OCI-LY7 (cell line): ENCODE data around the gene CREB5. TPM values are rescaled to one million over a fixed set of nuclear protein-coding genes. Genes with fewer than 3 reads are reported as not detected.

ENCODE experiments used
- BruUV-seq: library from RNA; stranded (reverse); fragments of 400-500 nt; replicated peaks from 2 replicates; lab custom pipeline; 2021; lab: Mats Ljungman, UMichigan
- CTCF ChIA-PET: fragments of 300-600 bp; sonication (Branson Sonifier 250); formaldehyde crosslinking; loops from one replicate; lab custom pipeline; 2022; ENCODE audit warnings: antibody characterized with exemption; ENCODE audit not compliant: unreplicated experiment; lab: Charles Lee
- POLR2A ChIA-PET: fragments of 300-600 bp; sonication (Branson Sonifier 250); formaldehyde crosslinking; loops from one replicate; lab custom pipeline; 2022; ENCODE audit warnings: antibody characterized with exemption; lab: Charles Lee
- DNase-seq: peaks from one replicate; pipeline ENCODE4 v3.0.0-alpha.2; 2015; ENCODE audit warnings: low spot score
- H2AFZ ChIP-seq: fragments of 200-600 bp; sonication (generic), shearing (Covaris generic); 2 replicates; pipeline ENCODE4 v1.6.1; 2014; ENCODE audit warnings: mild to moderate bottlenecking, antibody characterized with exemption, low read length, moderate library complexity
- H3K27ac ChIP-seq: fragments of 200-600 bp; sonication (generic); 2 replicates; pipeline ENCODE4 v1.5.1; 2014; ENCODE audit warnings: mixed run types, low read depth, mild to moderate bottlenecking, moderate library complexity, low read length, inconsistent platforms; ENCODE audit not compliant: poor library complexity, severe bottlenecking
- H3K36me3 ChIP-seq: fragments of 200-600 bp; sonication (generic); 2 replicates; pipeline ENCODE4 v1.6.1; 2014; ENCODE audit warnings: mild to moderate bottlenecking, antibody characterized with exemption, low read length, moderate library complexity, mixed read lengths; ENCODE audit not compliant: insufficient read depth
- H3K4me1 ChIP-seq: fragments of 200-600 bp; sonication (generic); 2 replicates; pipeline ENCODE4 v1.5.1; 2014; ENCODE audit warnings: mild to moderate bottlenecking, low read length; ENCODE audit not compliant: insufficient read depth, poor library complexity, severe bottlenecking
- H3K4me2 ChIP-seq: fragments of 200-600 bp; sonication (generic); 2 replicates; pipeline ENCODE4 v1.6.1; 2014; ENCODE audit warnings: mild to moderate bottlenecking, low read length
- H3K4me3 ChIP-seq: fragments of 200-600 bp; sonication (generic); 2 replicates; pipeline ENCODE4 v1.5.1; 2014; ENCODE audit warnings: mild to moderate bottlenecking, low read depth, low read length; ENCODE audit not compliant: poor library complexity, severe bottlenecking
- H3K79me2 ChIP-seq: fragments of 200-600 bp; sonication (generic); 2 replicates; pipeline ENCODE4 v1.6.1; 2016; ENCODE audit warnings: low read depth, mild to moderate bottlenecking, low read length, moderate library complexity, mixed read lengths; ENCODE audit not compliant: insufficient read depth
- H3K9me2 ChIP-seq: fragments of 200-600 bp; sonication (generic); 2 replicates; pipeline ENCODE4 v1.6.1; 2016; ENCODE audit warnings: mild to moderate bottlenecking, low read length, mixed read lengths; ENCODE audit not compliant: insufficient read depth
- H3K9me3 ChIP-seq: fragments of 200-600 bp; sonication (generic); 2 replicates; pipeline ENCODE4 v1.6.1; 2014; ENCODE audit warnings: mild to moderate bottlenecking, mixed run types, low read length, mixed read lengths
- H4K20me1 ChIP-seq: fragments of 200-600 bp; sonication (generic); 2 replicates; pipeline ENCODE4 v1.6.1; 2014; ENCODE audit warnings: mild to moderate bottlenecking, antibody characterized with exemption, low read length, moderate library complexity, mixed read lengths; ENCODE audit not compliant: insufficient read depth
- CTCF ChIP-seq: fragments of 200-600 bp; sonication (generic); conservative IDR thresholded peaks from 2 replicates; pipeline ENCODE4 v1.5.1; 2014; ENCODE audit warnings: mild to moderate bottlenecking, antibody characterized with exemption, low read length, moderate library complexity, mixed read lengths
- EZH2phosphoT487 ChIP-seq: fragments of 200-600 bp; sonication (generic); IDR thresholded peaks from 2 replicates; pipeline ENCODE4 v1.6.1; 2018; ENCODE audit warnings: low read depth, borderline replicate concordance, mild to moderate bottlenecking, mixed run types, antibody characterized with exemption, low read length, moderate library complexity, mixed read lengths
- intact Hi-C: fragments of 100-400 bp; cut with micrococcal nuclease; formaldehyde crosslinking; loops from one replicate; pipeline ENCODE4 v1.10.0; 2022; ENCODE audit not compliant: unreplicated experiment
- total RNA-seq, 2 experiments: library from RNA; depleted of rRNA in 1 of 2; stranded (reverse); fragments of >200 nt in 1 of 2; shearing (Covaris generic) in 1 of 2; gene quantifications; 2 replicates each; pipeline ENCODE4 v1.2.3, GENCODE V29; 2014 to 2022

The CREB5 gene
- total RNA-seq, 2 experiments from 2014 or later: 2.0 to 13.3 TPM

GRCh38 chr7:28697913-28698563, 285.7 kb downstream of the CREB5 start:
- CTCF ChIA-PET: interaction anchor here (0.5 to 0.6 kb wide), 2 partner anchors 16 to 285 kb away, joined by 4 read pairs; no protein-coding TSS in a partner anchor

GRCh38 chr7:28698840-28699239, 286.5 kb downstream of the CREB5 start:
- no TSS peak for BruUV-seq
- intact Hi-C loops: no loop called here
- H4K20me1 ChIP-seq: peaks cover 6% of the 10 kb centered on the region; the same call in 1 of the 2 replicates

More at GRCh38 chr7:28697913-28698563, 285.7 kb downstream of the CREB5 start:
- Histone ChIP-seq H2AFZ (no peak overlapping the region), H3K4me3 (no peak overlapping the region), H3K4me2 (no peak overlapping the region), H3K4me1 (no peaks in the 10 kb centered on the region), H3K27ac (no peak overlapping the region), H3K79me2 (no peaks in the 10 kb centered on the region), H3K9me3 (no peaks in the 10 kb centered on the region), H3K36me3 (no peaks in the 10 kb centered on the region), H4K20me1 (peaks cover 6% of the 10 kb centered on the region; the same call in 1 of the 2 replicates), H3K9me2 (no peaks in the 10 kb centered on the region)
- POLR2A ChIA-PET: interaction anchor here (0.7 to 1.0 kb wide), 2 partner anchors 14 to 131 kb away, joined by 3 read pairs; no protein-coding TSS in a partner anchor
- no peak for DNase-seq
- no TSS peak for BruUV-seq
- TF ChIP-seq EZH2phosphoT487 (no peak), CTCF (no peak)
- intact Hi-C loops: no loop called here

More at GRCh38 chr7:28698840-28699239, 286.5 kb downstream of the CREB5 start:
- Histone ChIP-seq H3K4me2 (no peak overlapping the region), H2AFZ (no peak overlapping the region), H3K9me2 (no peaks in the 10 kb centered on the region), H3K79me2 (no peaks in the 10 kb centered on the region), H3K4me3 (no peak overlapping the region), H3K27ac (no peak overlapping the region), H3K9me3 (no peaks in the 10 kb centered on the region), H3K36me3 (no peaks in the 10 kb centered on the region), H3K4me1 (no peaks in the 10 kb centered on the region)
- ChIA-PET POLR2A (no interaction called here), CTCF (interaction anchor here (0.5 to 0.6 kb wide), 2 partner anchors 17 to 286 kb away, joined by 4 read pairs; no protein-coding TSS in a partner anchor)
- TF ChIP-seq EZH2phosphoT487 (no peak), CTCF (no peak)
- DNase-seq: no peak
